ENCODE results near the gene PSMG4.

Gene PSMG4

GRCh38 chr6:3252861-3253596, 5.7 kb upstream of the PSMG4 start:
- no peak for DNase-seq

DNA sequence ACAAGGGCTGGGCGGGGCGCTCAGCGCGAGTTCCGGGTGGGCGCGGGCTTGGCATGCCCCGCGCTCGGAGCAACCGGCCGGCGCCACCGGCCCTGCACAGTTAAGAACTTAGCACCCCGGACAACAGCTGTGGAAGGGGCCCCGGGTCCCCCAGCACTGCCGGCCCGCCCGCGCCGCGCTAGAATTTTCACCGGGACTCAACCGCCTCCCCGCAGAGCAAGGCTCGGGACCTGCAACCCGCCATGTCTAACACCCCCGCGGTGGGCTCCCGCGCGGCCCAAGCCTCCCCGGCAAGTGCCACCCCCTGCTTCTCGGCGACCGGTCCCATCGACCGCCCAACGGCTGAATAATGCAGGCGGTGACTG, 5.2 kb upstream of the PSMG4 start:
- DNase-seq = no peak

- peak; percentile 42 for DNase-seq
These were observed 546 bp upstream of the PSMG4 start for GRCh38 chr6:3258201-3258600.

DNA sequence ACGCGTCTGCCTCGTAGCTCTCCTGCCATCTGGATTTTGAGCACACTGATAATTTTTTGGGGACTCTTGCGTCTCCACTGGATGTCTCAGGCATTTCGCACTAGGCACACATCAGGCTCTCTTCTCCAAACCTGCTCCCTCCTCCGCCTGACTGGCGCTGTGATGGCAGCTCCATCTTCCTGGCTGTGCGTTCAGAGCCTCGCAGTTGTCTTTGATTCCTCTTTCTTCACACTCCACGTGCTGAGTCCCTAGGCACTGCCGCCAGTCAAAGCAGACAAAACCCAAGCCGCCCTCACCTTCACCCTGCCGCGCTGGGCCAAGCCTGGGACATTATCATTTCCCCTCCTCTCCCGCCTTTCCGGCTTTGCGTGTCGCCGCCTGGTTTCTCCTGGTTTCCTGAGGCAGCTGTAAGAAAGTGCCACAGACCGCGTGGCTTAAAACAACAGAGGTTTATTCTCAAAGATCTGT, 778 bp downstream of the PSMG4 start:
- DNase-seq = peak; percentile 68

DNA sequence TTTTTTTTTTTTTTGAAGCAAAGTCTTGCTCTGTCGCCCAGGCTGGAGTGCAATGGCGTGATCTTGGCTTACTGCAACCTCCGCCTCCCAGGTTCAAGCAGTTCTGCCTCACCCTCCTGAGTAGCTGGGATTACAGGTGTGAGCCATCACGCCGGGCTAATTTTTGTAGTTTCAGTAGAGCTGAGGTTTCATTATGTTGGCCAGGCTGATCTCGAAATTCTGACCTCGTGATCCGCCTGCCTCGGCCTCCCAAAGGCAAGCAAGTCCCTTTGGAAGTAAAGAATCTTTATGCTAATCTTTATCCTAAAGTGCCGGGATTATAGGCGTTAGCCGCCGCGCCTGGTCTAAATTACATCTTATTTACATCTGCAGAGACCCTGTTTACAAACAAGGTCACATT, 1.5 kb downstream of the PSMG4 start:
- DNase-seq = no peak

GRCh38 chr6:3260772-3261517, 2.2 kb downstream of the PSMG4 start:
- DNase-seq = no peak

DNA sequence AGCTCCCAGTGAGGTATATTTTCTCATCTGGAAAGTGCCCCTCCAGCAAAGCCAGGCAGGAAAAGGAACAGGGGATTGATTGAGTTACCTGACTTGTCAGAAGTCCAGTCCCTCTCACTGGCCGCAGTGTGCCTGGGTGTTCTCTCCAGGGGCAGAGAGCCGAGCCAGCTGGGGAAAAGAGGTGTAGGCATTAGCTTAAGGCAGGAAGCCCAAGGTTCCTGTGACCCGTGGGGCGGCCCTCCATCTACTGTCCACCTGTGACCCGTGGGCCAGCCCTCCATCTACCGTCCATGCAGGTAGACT, 2.7 kb downstream of the PSMG4 start:
- DNase-seq = no peak

- no peak for DNase-seq
These were observed 3.2 kb downstream of the PSMG4 start for GRCh38 chr6:3261921-3262320.

DNA sequence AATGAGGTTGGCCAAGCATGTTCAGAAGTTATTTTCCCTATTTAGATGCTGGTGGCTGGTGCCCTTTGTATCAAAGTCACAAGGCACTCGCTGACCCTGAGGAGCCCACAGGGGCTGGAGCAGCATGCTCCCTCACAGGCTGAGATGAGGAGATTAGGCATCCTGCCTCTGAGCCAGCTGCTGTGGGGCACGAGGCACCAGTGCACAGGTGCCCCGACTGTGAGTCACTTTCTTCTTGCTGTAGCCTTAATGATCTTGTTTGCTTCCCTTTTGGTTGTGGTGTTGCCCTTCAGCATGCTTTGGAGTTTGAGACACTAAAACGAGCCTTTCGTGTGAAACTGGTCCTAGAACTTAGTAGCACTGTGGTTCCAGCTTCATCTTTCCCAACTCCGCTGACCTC, 4.3 kb downstream of the PSMG4 start:
- no peak for DNase-seq

DNA sequence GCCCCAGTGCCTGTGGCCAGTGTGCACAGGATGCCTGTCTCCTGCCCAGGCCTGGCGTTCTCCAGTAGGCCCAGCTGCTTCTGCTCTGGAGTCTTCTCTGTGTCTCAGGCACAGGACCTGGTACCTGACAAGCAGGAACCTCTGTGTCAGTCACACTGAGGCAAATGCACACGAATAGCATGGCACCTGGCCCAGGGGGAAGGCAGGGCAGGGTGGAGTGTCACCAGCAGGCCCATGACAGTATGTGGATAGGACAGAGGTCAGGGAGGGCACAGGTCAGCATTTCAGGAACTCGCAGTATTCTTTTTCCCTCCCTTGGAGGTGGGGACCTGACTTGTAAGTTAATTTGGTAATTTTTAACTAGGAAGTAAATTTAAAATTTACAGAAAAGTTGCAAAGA, 5.6 kb downstream of the PSMG4 start:
- no peak for DNase-seq

DNA sequence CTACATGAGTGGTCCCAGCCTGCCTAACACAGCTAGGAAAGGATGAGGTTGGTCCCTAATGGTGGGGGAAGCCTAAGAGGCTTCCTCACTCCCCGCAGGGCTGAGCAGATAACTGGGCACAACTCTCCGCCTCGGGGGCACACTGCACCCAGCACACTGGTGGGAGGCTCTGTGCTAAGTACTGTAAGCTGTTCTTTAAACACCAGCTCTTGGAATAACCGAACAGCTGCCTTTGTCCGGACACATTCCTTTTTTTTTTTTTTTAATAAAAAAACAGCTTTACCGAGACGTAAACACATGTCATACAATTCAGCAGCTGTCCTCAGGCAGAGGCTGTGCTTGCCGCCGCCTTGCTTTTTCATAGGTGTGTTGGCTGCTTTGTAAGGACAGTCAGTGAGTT, 6.9 kb downstream of the PSMG4 start:
- DNase-seq = no peak

DNA sequence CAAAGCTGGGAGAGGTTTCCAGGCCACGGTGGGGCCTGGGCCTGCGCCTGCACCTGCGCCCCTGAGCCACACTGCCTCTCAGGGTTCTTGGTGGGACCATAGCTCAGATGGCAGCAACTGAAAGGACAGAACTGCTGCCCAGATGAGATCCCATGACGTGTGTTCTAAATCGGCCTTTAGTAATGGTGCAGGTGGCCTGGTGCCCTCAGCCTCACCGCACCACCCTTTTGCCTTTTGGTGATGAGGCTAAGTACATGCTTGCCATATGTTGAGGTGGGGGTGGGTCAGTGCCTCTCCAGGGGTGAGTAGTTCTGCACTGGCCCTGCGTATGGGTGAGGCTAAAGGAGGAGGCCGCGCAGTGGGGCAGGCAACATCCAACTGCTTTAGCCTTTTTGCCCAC, 7.4 kb downstream of the PSMG4 start:
- DNase-seq = no peak

DNA sequence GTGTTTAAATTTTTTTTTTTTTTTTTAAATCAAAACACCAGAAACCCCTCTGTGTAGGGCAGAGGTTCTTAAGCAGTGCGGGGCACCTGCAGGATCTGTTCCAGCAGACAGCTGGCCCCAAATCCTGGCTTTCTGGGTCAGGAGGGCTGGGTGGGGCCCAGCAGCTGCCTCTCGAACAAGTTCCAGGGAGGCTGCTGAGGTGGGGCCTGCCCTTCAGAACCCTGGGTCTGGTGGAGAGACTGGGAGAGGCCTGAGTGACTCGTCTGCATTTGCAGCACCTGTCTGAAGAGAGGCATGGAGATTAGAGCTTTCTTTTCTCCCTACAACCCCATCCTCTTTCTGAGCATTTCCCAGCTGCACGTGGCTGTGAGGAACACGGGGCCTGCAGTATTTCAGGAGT, 8.4 kb downstream of the PSMG4 start:
- DNase-seq = no peak

GRCh38 chr6:3268680-3269079, 9.9 kb downstream of the PSMG4 start:
- DNase-seq = no peak

DNA sequence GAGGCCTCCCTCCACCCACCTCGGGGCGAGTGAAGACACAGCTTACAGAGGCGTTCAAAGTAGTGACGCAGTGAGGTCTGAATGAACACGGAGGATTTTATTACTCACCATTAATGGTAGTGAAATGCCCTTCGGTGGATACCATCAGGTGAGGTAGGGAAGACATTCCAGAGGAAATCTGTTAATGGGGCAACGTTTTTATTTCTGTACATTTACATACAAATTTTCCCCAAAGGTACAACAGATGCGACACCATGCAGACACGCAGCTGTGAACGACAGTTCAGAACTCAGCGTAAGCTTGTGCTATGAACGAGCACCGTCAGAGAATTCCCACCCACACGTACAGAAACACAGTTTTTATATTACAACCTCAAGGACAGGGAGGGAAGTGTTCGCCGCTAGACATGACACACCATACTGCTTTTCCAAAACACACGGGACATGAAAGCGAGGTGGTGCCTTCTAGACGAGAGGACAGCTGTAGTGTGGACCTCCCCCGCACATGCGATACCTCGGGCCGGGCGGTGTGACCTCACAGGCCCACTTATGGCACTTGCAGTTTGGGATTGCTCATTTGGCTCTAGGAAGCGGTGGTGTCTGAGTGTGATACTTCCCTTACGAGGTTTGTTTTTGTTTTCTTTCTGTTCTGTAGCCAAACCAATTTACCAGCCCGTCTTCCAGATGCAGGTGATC, 10.7 kb downstream of the PSMG4 start:
- no peak for DNase-seq

DNA sequence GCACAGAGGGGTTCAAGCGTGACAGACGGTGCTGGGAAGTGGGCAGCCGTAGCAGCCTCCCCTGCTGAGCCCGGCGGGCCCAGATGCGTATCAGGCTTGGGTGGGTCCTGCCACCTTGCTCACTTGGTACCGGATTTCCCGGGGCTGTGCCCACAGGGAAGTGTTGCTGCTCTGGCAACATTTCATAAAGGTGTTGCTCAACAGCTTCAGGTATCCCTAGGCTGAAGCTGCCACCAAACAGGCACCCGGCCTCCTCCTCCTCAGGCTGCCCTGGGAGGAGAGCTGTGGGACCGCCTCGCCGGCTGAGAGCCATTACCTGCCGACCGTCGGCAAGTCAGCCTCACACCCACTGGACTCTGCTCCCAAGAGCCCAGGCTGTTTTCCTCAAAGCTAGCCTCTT, 11.5 kb downstream of the PSMG4 start:
- DNase-seq = no peak

GRCh38 chr6:3271756-3272155, 13.0 kb downstream of the PSMG4 start:
- no peak for DNase-seq

GRCh38 chr6:3272911-3273547, 14.3 kb downstream of the PSMG4 start:
- no peak for DNase-seq

DNA sequence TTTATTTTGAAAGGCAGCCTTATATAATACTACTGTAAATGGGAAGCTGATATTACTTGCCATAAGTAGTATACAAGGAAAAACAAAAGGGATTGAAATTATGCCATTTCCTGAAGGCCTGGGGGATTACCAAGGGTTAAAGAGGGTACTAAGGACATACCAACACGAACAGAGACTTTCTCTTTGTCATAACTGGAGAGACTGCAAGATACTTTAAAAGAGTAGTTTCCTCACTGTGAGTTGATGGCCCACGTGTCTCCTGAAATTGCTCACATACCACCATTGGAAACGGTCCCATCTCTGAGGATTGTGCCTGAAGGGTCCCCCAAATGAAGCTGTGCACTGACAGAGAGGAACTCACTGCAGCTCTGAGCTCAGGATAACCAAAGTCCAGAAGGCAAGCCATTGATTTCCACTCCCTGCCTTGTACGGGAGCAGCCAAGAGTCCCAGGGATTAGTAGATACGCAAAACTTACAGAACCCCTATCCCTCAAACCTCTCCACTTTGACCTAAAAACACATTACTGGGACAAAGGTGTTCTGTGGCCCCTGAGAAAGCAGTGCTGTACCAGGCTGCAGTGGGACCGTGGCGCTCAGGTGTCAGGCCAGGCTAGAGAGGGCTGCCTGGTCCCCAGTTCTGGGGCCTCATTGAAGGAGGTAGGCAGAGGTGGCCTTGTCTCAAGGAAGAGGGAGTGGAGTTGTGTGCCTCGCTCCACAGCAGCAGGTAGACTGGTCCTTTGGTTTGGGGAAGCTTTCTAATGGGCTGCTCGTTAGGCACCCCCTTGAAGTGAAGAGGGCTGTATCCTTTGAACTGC, 15.2 kb downstream of the PSMG4 start:
- no peak for DNase-seq

DNA sequence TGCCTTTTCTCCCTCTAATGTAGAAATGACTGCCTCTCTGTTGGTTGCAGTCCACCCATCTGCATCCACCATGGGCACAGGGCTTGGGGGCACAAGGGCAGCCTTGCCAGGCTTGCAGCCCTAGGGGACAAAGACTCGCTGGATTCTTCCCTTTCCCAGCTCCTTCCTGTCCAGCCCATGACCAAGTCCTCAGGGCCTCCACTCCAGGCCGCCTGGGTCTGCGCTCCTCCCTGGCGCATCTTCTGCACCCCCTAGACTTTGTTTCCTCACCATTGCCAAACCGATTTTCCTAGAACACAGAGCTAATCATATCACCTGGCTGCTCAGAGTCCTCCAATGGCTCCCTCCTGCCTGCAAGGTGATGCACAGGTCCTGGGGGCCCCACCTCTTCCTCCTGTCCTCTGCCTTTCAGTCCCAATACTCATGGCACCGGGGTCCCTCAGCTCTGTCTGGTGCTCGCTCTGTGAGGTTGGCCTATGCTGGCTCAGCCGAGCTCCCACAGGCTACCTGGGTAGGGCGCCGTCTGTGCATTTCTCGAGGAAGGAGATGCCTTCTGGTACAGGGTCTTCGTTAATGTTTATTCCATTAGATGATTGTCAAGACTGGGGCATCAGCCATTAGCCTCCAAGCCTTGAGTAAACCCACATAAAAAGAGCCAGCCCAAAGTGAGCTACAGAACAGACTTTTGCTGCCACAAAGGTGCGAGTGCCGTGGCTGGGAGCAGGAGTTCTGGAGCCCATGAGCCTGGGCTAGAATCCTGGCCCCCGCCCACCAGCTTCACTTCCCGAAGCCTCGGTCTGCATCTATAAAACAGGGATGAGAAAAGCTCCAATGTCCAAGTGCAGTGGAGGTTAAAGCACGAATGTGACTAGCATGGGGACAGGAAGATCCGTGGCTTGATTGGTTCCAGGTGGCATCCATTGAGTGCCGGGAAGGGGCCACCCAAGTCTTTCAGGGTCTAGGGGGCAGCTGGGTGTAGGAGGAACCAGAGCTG, 17.7 kb downstream of the PSMG4 start:
- no peak for DNase-seq

DNA sequence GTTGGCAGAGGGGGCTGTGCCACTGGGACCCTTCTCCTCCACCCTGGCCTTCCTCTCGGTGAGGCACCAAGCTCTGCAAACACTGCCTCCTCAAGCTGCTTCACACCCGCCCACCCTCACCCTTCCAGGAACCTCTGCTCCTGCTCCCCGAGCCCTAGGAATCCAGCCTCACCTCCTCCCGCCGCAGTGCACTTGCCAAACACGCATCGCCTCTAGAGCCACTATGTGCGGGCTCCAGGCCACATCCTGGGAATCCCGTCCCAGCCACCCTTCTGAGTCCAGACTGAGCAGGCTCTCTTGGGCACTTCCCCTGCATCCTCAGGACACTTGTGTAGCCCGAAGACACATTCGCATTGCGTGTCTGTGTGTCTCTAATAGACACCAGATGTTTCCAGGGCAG, 18.5 kb downstream of the PSMG4 start:
- no peak for DNase-seq
